ENCODE measurements around the gene CLEC1B. TPM values are rescaled to one million over a fixed set of nuclear protein-coding genes. Genes with fewer than 3 reads are reported as not detected.

The CLEC1B gene
- total RNA-seq: not detected

GRCh38 chr12:9999016-9999415, at the start of gene CLEC1B:
CLEC1B (minus strand) TSS chr12:9999121; CDS start chr12:9999100, 21 bp downstream.

GRCh38 chr12:10030446-10030845, 31.5 kb upstream of the CLEC1B start, which contains the start of gene CLEC9A:
CLEC9A (plus strand) TSS chr12:10030682; CDS start chr12:10052688, 22,006 bp downstream.

GRCh38 chr12:9971181-9971580, 27.7 kb downstream of the CLEC1B start, which contains the start of gene CLEC12A:
CLEC12A (plus strand) TSS chr12:9971409; CDS start chr12:9971597, 188 bp downstream.

Other genes with a start within 250 kb of the CLEC1B start
- gene CD69, start 238.2 kb downstream of the CLEC1B start, total RNA-seq: not detected
- gene KLRF1, start 171.6 kb downstream of the CLEC1B start, total RNA-seq: not detected
- gene CLEC2B, start 129.8 kb downstream of the CLEC1B start, total RNA-seq: 0.63 TPM
- not detected for gene KLRF2, start 117.6 kb downstream of the CLEC1B start, total RNA-seq
- not detected for gene CLEC2A, start 66.8 kb downstream of the CLEC1B start, total RNA-seq
- not detected for gene CLEC12A, start 27.7 kb downstream of the CLEC1B start, total RNA-seq
- not detected for gene CLEC12B, start 11.5 kb upstream of the CLEC1B start, total RNA-seq
- gene CLEC9A, start 31.6 kb upstream of the CLEC1B start, total RNA-seq: not detected
- 0.63 TPM for gene CLEC1A, start 99.9 kb upstream of the CLEC1B start, total RNA-seq
- 0.31 TPM for gene CLEC7A, start 131.1 kb upstream of the CLEC1B start, total RNA-seq
- 3.4 TPM for gene OLR1, start 173.0 kb upstream of the CLEC1B start, total RNA-seq
- 0.63 TPM for gene TMEM52B, start 179.9 kb upstream of the CLEC1B start, total RNA-seq
- gene GABARAPL1, start 213.8 kb upstream of the CLEC1B start, total RNA-seq: 48.8 TPM

All from parietal lobe (tissue), 1 donor.